ENCODE results near the gene NUBP2. TPM values are rescaled to one million over a fixed set of nuclear protein-coding genes. Genes with fewer than 3 reads are reported as not detected.

NUBP2 gene
- total RNA-seq, 1 donor from 2014 or later: 37.9 TPM

Small RNA genes lying within 50 kb of the gene (small RNA-seq; reads per million reads assigned to genes)
- gene MIR3177: 0.23 reads per million

Other genes with a start within 250 kb of the NUBP2 start
- 3.7 TPM for gene TMEM204, start 249.3 kb upstream of the NUBP2 start, total RNA-seq
- gene IFT140, start 170.9 kb upstream of the NUBP2 start, total RNA-seq: 41.2 TPM
- gene CRAMP1, start 170.6 kb upstream of the NUBP2 start, total RNA-seq: 8.2 TPM
- gene JPT2, start 104.7 kb upstream of the NUBP2 start, total RNA-seq: 28.5 TPM
- gene MAPK8IP3, start 76.8 kb upstream of the NUBP2 start, total RNA-seq: 66.0 TPM
- gene NME3, start 11.4 kb upstream of the NUBP2 start, total RNA-seq: 35.1 TPM
- gene EME2, start 10.2 kb upstream of the NUBP2 start, total RNA-seq: 7.7 TPM
- 31.4 TPM for gene MRPS34, start 9.8 kb upstream of the NUBP2 start, total RNA-seq
- 57.9 TPM for gene SPSB3, start 389 bp upstream of the NUBP2 start, total RNA-seq
- gene IGFALS, start 10.7 kb downstream of the NUBP2 start, total RNA-seq: under 0.01 TPM
- gene HAGH, start 43.9 kb downstream of the NUBP2 start, total RNA-seq: 51.8 TPM
- 64.0 TPM for gene FAHD1, start 44.2 kb downstream of the NUBP2 start, total RNA-seq
- 0.41 TPM for gene MEIOB, start 89.2 kb downstream of the NUBP2 start, total RNA-seq
- gene HS3ST6, start 135.5 kb downstream of the NUBP2 start, total RNA-seq: not detected
- 4.1 TPM for gene MSRB1, start 160.2 kb downstream of the NUBP2 start, total RNA-seq
- not detected for gene RPL3L, start 171.7 kb downstream of the NUBP2 start, total RNA-seq
- 76.6 TPM for gene NDUFB10, start 176.6 kb downstream of the NUBP2 start, total RNA-seq
- gene RPS2, start 181.9 kb downstream of the NUBP2 start, total RNA-seq: 1,930 TPM
- not detected for gene RNF151, start 183.9 kb downstream of the NUBP2 start, total RNA-seq
- 11.0 TPM for gene TBL3, start 189.1 kb downstream of the NUBP2 start, total RNA-seq
- gene NOXO1, start 198.5 kb downstream of the NUBP2 start, total RNA-seq: 1.2 TPM
- gene GFER, start 201.2 kb downstream of the NUBP2 start, total RNA-seq: 12.6 TPM
- 71.3 TPM for gene SYNGR3, start 207.0 kb downstream of the NUBP2 start, total RNA-seq
- gene ZNF598, start 226.9 kb downstream of the NUBP2 start, total RNA-seq: 5.7 TPM
- not detected for gene NPW, start 236.8 kb downstream of the NUBP2 start, total RNA-seq
- 13.5 TPM for gene NHERF2, start 243.9 kb downstream of the NUBP2 start, total RNA-seq

Measured in frontal cortex (tissue), 1 donor.